GM21737 (cell line): ENCODE data around the gene BRIP1.

ENCODE experiments used
- ATAC-seq: cut with Tn5 transposase; IDR thresholded peaks from one replicate; pipeline ENCODE4 v1.9.1; 2021; ENCODE audit warnings: mild to moderate bottlenecking, moderate library complexity; ENCODE audit not compliant: unreplicated experiment

Gene BRIP1

DNA sequence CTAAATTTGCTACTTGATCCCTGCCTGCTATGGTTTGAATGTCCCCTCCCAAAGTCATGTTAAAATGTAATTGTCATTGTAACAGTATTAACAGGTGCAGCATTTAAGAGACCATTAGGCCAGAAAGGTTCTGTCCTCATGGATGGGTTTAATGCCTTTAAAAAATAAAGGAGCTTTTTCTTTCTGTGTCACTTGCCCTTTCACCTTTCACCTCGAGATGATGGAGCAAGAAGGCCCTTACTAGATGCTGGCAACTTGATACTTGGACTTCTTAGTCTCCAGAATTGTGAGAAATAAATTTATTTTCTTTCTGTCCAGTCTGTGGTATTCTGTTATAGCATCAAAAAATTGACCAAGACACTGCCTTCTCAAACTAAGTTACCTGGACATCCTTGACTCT lies 98.5 kb downstream of the BRIP1 start:
- ATAC-seq: no peak

GRCh38 chr17:61761827-61762226 lies 101.5 kb downstream of the BRIP1 start:
- no peak for ATAC-seq

GRCh38 chr17:61759362-61759761 lies 104.0 kb downstream of the BRIP1 start:
- no peak for ATAC-seq

GRCh38 chr17:61758430-61758829 lies 104.9 kb downstream of the BRIP1 start:
- no peak for ATAC-seq

DNA sequence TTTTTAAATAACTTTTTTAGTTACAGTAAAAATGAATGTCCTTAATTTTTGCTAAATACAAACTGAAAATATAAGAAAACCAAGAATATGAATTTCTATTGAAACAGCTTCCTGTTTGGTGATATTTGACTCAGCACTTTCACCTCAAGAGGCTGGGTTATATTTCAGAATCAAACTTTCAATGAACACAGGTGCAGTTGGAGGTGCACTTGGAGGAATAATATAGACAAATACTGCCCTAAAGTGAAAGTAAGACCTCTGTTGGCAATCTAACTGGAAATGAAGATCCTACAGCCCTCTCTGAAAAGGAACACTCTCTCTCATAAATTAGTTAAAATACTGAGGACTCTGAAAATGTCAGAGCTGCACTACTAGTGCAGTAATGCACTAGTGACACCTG lies 106.2 kb downstream of the BRIP1 start:
- peak; percentile 77 for ATAC-seq

GRCh38 chr17:61756561-61756960 lies 106.8 kb downstream of the BRIP1 start:
- ATAC-seq: no peak

DNA sequence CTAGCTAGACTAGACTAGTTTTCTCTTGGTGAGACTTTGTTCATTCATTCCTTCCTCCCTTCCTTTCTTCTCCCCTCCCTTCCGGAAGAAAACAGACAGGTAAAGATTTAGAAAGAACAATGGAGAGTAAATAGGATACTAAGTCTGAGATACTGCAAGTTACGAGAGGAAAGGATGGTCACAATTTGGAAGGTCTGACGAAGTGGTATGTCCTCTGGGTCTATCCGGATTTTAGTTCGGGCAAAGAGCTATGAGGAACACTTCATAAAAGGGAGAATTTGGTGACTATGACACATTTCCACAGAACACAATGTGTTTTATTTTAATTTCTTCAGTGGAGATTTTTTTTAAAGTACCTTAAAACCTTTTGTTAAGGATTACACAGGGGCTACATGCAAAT lies 107.7 kb downstream of the BRIP1 start:
- ATAC-seq: no peak

DNA sequence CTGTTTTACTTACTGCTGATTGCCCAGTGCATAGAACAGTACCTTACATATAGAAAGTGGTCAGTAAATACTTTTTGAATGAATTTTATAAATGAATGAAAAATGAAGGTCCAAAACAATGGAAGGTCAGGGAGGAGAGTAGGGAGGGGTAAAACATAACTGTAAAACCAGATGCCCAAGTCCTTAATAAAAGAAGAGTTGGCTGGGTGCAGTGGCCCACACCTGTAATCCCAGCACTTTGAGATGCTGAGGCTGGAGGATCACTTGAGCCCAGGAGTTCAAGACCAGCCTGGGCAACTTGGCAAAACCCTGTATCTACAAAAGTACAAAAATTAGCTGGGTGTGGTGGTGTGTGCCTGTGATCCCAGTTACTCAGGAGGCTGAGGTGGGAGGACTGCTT lies 108.2 kb downstream of the BRIP1 start:
- ATAC-seq: no peak

DNA sequence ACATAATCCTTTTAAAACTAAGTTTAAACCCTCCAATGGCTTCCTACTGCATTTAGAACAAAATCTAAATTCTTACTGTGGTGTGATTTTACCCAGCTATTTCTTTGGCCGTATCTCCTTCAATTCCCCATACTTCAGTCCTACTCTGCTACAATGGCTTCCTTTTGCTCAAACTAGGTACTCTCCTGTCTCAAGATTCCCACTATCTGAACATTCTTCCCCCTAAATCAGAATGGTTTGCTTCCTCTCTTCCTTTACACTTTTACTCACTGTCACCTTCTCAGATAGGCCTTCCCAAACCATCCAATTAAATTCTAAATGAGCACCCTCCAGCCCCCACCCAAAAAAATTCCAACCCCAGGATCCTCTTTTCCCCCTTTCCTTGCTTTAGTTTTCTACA lies 109.2 kb downstream of the BRIP1 start:
- no peak for ATAC-seq

GRCh38 chr17:61753696-61754095 lies 109.6 kb downstream of the BRIP1 start:
- no peak for ATAC-seq

DNA sequence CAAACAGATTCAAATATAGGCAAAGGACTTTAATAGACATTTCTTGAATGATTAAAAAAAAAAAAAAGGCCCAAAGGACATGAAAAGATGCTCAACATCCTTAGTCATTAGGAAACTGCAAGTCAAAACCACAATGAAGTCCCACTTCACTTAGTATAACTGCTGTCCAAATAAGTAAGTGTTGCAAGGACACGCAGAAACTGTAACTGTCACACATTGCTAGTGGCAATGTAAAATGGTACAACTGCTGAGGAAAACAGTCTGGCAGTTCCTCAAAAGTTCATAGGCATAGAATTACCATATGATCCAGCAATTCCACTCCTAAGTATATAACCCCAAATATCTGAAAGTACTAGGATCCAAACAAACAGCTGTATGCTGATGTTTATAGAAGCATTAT lies 112.7 kb downstream of the BRIP1 start:
- ATAC-seq: peak; percentile 94

DNA sequence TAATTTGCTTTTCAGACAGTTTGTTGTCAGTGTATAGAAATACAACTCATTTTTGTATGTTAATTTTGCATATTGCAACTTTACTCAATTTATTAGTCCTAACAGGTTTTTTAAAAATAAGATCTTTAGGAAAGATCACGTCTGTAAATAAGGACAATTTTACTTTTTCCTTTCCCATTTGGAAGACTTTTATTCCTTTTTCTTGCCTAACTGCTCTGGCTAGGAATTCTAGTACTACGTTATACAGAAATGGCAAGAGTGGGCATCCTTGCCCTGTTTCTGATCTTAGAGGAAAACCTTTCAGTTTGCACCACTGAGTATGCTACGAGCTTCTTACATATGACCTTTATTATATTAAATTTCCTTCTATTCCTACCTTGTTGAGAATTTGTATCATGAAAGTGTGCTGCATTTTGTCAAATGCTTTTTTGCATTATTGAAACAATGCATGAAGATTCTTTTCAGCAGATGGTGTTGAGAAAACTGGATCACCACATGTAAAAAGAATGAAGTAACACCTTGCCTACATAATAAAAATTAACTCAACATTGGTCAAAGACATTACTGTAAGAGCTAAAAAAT lies 113.4 kb downstream of the BRIP1 start:
- no peak for ATAC-seq

- no peak for ATAC-seq
Measured at GRCh38 chr17:61746248-61746985, 116.9 kb downstream of the BRIP1 start.

GRCh38 chr17:61744804-61745203 lies 118.5 kb downstream of the BRIP1 start:
- ATAC-seq: no peak

DNA sequence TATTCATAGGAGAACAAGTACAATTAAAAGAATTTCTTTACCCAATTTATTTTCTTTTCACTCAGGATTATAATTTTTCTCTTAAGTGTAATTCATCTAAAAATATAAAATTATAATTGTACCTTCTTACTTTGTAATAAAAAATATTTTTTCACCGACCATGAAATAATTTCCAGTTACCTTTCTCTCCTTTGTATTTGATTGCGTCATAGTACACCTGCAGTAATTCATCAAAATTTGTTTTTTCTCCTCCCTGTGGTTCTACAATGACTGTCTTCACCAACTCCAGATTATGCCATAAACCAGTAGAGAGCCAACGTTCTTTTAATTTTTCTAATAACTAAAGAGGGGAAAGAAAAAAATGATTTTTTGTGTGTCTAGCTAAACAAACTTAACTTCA lies 119.1 kb downstream of the BRIP1 start:
- no peak for ATAC-seq

DNA sequence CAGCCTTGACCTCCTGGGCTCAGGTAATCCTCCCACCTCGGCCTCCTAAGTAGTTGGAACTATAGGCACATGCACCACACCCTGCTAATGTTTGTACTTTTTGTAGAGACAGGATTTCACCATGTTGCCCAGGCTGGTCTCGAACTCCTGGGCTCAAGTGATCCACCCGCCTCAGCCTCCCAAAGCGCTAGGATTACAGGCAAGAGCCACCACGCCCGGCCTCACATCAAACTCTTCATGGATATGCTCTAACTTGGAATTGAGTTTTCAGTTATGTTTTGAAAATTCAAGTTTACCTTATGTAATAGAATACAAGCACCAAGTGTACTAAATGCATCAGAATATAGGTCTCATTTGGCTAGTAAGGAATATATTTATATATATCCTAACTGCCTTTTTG lies 119.6 kb downstream of the BRIP1 start:
- ATAC-seq: no peak

DNA sequence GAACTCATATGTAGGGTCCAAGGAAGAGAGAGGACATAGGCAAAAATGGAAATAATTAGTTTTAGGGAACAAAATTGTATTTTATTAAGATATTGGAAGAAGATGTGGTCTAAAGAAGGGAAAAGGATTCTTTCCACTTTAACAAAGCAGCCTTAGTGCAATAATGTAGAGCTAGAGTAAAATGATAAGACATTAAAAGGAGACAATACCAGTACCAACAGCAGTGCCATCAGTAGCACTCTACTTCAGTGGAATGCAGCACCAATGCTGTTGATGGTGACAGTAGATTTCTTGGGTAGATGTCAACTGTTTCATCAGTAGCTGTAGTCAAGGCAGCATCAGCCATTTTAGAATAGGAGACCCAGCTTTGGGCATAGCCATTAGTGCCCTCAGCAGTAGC lies 124.3 kb downstream of the BRIP1 start:
- ATAC-seq: no peak

- ATAC-seq: no peak
Measured at GRCh38 chr17:61738249-61738648, 125.1 kb downstream of the BRIP1 start.

- no peak for ATAC-seq
Measured at GRCh38 chr17:61737820-61738219, 125.5 kb downstream of the BRIP1 start.

DNA sequence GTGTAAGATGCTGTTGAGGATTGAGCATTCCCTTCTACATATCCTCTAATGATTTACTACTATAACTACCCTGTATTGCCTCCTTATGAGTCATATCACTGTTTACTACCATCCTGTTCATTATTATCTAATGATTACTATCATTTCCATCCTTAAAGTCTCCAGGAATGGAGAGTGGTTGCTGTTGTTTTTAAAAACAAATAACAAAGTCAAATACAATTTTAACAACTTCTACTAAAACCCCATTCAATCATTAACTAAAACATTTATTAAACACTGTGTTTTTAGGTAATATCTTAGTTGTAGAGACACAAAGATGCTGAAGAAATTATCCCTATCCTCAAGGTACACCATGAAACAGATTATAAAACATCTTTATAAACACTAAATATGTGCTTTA lies 126.9 kb downstream of the BRIP1 start:
- no peak for ATAC-seq

- ATAC-seq: no peak
Measured at GRCh38 chr17:61735807-61736206, 127.5 kb downstream of the BRIP1 start.

GRCh38 chr17:61734466-61734865 lies 128.9 kb downstream of the BRIP1 start:
- ATAC-seq: no peak

- ATAC-seq: no peak
Measured at GRCh38 chr17:61734012-61734411, 129.3 kb downstream of the BRIP1 start.
